Neural crest cell (in vitro differentiated cells): ENCODE results near the gene KRTAP4-12. TPM values are rescaled to one million over a fixed set of nuclear protein-coding genes. Genes with fewer than 3 reads are reported as not detected.
"Not testable (repeated sequence)": the region's sequence is repeated elsewhere in the genome, so short reads cannot be mapped to it uniquely, and the experiment has no call there.

Source experiments
- DNase-seq: peaks from one replicate; pipeline ENCODE4 v3.0.0; 2021; ENCODE audit warnings: low read depth, mixed read lengths, low spot score
- H3K27ac Mint-ChIP-seq: one replicate; pipeline ENCODE4 v1.8.0; 2021; ENCODE audit warnings: mild to moderate bottlenecking, mixed read lengths; ENCODE audit not compliant: unreplicated experiment
- H3K27me3 Mint-ChIP-seq: 2 replicates; pipeline ENCODE4 v1.8.0; 2021; ENCODE audit warnings: low read depth, mild to moderate bottlenecking, mixed read lengths
- H3K36me3 Mint-ChIP-seq: 2 replicates; pipeline ENCODE4 v1.8.0; 2021; ENCODE audit warnings: low read depth, mild to moderate bottlenecking, mixed read lengths
- H3K4me1 Mint-ChIP-seq: 2 replicates; pipeline ENCODE4 v1.8.0; 2021; ENCODE audit warnings: mixed read lengths
- H3K4me3 Mint-ChIP-seq: one replicate; pipeline ENCODE4 v1.8.0; 2021; ENCODE audit warnings: mild to moderate bottlenecking, mixed read lengths
- H3K9me3 Mint-ChIP-seq: 2 replicates; pipeline ENCODE4 v1.8.0; 2021; ENCODE audit warnings: mixed read lengths
- total RNA-seq: library from RNA; stranded (reverse); gene quantifications from 2 replicates; pipeline ENCODE4 v1.2.1, GENCODE V29; 2021
- TF ChIP-seq, protein P1 (sequence below): fragments of 200-600 bp; sonication (generic); conservative IDR thresholded peaks from 2 replicates; pipeline ENCODE4 v1.5.0; 2021; ENCODE audit warnings: antibody characterized with exemption, mild to moderate bottlenecking

KRTAP4-12 gene
- total RNA-seq, 1 donor from 2014 or later = not detected

DNA sequence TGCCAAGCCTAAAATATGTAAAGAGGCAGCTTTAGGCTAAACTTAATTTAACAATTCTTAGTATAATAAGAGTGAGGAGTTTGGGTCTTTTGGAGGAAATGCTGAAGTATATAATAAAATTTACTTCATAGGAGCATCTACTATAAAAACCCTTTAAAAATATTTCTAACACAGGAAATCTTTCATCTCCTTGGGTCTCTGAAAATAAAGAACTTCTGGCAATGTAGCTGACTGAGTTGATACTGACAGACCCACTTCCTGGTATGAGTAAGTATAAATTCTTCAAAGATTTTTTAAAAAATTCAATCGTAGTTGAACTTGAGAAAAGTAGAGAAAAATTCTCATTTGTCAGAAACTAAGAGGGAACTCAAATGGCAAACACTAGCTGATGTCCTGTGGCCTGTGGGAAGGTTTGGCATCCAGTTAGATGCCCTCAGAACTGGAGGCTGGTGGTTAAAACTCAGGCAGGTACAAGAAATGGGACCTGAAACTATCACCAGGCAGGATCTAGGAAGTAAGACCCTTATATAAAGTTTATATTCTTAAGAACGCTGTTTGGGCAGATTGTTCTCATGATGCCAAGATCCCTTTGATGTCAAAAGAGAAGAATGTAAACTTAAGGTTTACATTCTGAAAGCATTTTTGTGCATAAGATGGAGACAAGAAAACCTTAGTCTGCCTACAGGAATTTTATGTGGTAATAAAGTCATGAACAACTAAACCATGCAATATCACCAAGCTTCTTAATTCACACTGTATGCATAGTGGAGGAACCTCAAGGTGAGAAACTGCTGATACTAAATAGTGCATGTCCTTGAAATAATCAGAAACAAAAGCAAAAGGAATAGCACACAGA is 10.1 kb upstream of the KRTAP4-12 start:
- Mint-ChIP-seq H3K4me1 (no peaks in the 10 kb centered on the region), H3K36me3 (peaks cover 2% of the 10 kb centered on the region), H3K27ac (no peak overlapping the region), H3K9me3 (peaks cover 10% of the 10 kb centered on the region), H3K4me3 (no peak overlapping the region), H3K27me3 (peaks cover 20% of the 10 kb centered on the region)
- TF ChIP-seq, protein P1, sequence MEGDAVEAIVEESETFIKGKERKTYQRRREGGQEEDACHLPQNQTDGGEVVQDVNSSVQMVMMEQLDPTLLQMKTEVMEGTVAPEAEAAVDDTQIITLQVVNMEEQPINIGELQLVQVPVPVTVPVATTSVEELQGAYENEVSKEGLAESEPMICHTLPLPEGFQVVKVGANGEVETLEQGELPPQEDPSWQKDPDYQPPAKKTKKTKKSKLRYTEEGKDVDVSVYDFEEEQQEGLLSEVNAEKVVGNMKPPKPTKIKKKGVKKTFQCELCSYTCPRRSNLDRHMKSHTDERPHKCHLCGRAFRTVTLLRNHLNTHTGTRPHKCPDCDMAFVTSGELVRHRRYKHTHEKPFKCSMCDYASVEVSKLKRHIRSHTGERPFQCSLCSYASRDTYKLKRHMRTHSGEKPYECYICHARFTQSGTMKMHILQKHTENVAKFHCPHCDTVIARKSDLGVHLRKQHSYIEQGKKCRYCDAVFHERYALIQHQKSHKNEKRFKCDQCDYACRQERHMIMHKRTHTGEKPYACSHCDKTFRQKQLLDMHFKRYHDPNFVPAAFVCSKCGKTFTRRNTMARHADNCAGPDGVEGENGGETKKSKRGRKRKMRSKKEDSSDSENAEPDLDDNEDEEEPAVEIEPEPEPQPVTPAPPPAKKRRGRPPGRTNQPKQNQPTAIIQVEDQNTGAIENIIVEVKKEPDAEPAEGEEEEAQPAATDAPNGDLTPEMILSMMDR = no peak
- no peak for DNase-seq

- TF ChIP-seq, protein P1 = no peak
- no peak for DNase-seq
- no peak overlapping the region for H3K4me3 Mint-ChIP-seq
- peaks cover 28% of the 10 kb centered on the region for H3K27me3 Mint-ChIP-seq
- no peaks in the 10 kb centered on the region for H3K4me1 Mint-ChIP-seq
- H3K27ac Mint-ChIP-seq = no peak overlapping the region
- H3K36me3 Mint-ChIP-seq = no peaks in the 10 kb centered on the region
- H3K9me3 Mint-ChIP-seq = peaks cover 2% of the 10 kb centered on the region
These were observed 8.0 kb upstream of the KRTAP4-12 start for GRCh38 chr17:41131979-41132378.

DNA sequence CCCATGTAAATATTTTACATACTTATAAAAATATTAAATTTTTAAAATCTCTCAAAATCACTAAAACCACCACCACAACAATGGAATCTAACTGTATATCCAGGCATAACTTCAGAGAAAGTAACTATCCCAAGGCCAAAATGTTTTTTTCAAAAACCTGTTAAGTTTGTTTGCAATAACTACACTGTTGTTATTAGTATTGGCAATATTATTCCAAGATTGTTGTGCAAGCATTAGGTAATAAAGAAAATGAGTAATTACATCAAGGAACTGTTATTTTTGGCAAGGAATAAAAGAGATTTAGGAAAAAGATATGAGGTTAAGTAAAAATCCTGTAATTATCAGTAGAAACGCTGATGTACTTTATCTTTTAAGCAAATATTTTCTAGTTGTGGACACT is 3.4 kb upstream of the KRTAP4-12 start:
- Mint-ChIP-seq H3K4me3 (no peak overlapping the region), H3K27ac (no peak overlapping the region), H3K27me3 (peaks cover 44% of the 10 kb centered on the region), H3K4me1 (no peaks in the 10 kb centered on the region), H3K36me3 (no peaks in the 10 kb centered on the region), H3K9me3 (peaks cover 2% of the 10 kb centered on the region)
- no peak for DNase-seq
- TF ChIP-seq, protein P1 = no peak

- TF ChIP-seq, protein P1 = no peak
- no peaks in the 10 kb centered on the region for H3K4me1 Mint-ChIP-seq
- H3K4me3 Mint-ChIP-seq = no peak overlapping the region
- no peaks in the 10 kb centered on the region for H3K36me3 Mint-ChIP-seq
- H3K27ac Mint-ChIP-seq = no peak overlapping the region
- H3K9me3 Mint-ChIP-seq = peaks cover 2% of the 10 kb centered on the region
- H3K27me3 Mint-ChIP-seq = peaks cover 40% of the 10 kb centered on the region
- DNase-seq = no peak
These were observed 2.4 kb upstream of the KRTAP4-12 start for GRCh38 chr17:41126412-41126811.

GRCh38 chr17:41125064-41125463 is 1.1 kb upstream of the KRTAP4-12 start:
- TF ChIP-seq, protein P1 = no peak
- Mint-ChIP-seq H3K9me3 (peaks cover 2% of the 10 kb centered on the region), H3K4me1 (no peaks in the 10 kb centered on the region), H3K36me3 (no peaks in the 10 kb centered on the region), H3K27me3 (peaks cover 41% of the 10 kb centered on the region), H3K4me3 (no peak overlapping the region), H3K27ac (no peak overlapping the region)
- DNase-seq = no peak

DNA sequence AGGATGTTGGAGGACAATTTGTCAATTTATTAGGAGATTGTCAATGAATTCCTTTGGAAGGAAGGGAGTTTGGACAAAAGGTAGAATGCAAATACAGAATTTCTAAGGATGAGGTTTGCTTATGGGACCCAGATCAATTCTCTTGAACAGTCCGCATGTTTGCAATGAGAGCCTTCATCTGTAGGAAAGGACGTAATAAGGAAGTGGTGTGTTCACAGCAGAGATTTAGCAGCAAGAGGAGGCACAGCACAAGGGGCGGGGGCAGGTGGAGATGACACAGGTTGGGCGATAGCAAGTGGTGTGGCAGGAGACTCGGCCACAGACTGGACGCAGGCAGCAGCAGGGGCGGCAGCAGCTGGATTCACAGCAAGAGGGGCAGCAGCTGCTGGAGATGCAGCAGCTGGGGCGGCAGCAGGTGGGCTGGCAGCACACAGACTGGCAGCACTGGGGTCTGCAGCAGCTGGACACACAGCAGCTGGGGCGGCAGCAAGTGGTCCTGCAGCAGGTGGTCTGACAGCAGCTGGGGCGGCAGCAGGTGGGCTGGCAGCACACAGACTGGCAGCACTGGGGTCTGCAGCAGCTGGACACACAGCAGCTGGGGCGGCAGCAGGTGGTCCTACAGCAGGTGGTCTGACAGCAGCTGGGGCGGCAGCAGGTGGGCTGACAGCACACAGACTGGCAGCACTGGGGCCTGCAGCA is 541 bp downstream of the KRTAP4-12 start:
- not testable (repeated sequence) for DNase-seq, H3K4me3 Mint-ChIP-seq, H3K9me3 Mint-ChIP-seq, H3K4me1 Mint-ChIP-seq, H3K27ac Mint-ChIP-seq, H3K36me3 Mint-ChIP-seq
- peaks cover 35% of the 10 kb centered on the region for H3K27me3 Mint-ChIP-seq
